ENCODE results near the gene NCAM1. TPM values are rescaled to one million over a fixed set of nuclear protein-coding genes. Genes with fewer than 3 reads are reported as not detected.
"Not testable (repeated sequence)": the region's sequence is repeated elsewhere in the genome, so short reads cannot be mapped to it uniquely, and the experiment has no call there.

NCAM1 gene
- total RNA-seq, 1 donor from 2014 or later: 76.7 TPM

GRCh38 chr11:113035708-113036107 lies 74.5 kb downstream of the NCAM1 start:
- no peaks in the 10 kb centered on the region for H3K9me3 Mint-ChIP-seq
- no peaks in the 10 kb centered on the region for H3K36me3 Mint-ChIP-seq (ENCODE audit: low read depth)
- DNase-seq (ENCODE audit: low read depth, low spot score): no peak
- no peak for TF ChIP-seq CTCF (conservative IDR thresholded peaks at IDR 0.05)
- no peaks in the 10 kb centered on the region for H3K27me3 Mint-ChIP-seq (ENCODE audit: low read depth)
- no peak overlapping the region for H3K27ac Mint-ChIP-seq (ENCODE audit: unreplicated experiment)
- H3K4me1 Mint-ChIP-seq: peaks cover 6% of the 10 kb centered on the region
- H3K4me3 Mint-ChIP-seq: no peak overlapping the region

GRCh38 chr11:113043698-113044097 lies 82.5 kb downstream of the NCAM1 start:
- peaks cover 14% of the 10 kb centered on the region for H3K36me3 Mint-ChIP-seq (ENCODE audit: low read depth)
- peaks cover 10% of the 10 kb centered on the region for H3K4me1 Mint-ChIP-seq
- no peak for DNase-seq (ENCODE audit: low read depth, low spot score)
- no peak for TF ChIP-seq CTCF (conservative IDR thresholded peaks at IDR 0.05)
- no peaks in the 10 kb centered on the region for H3K27me3 Mint-ChIP-seq (ENCODE audit: low read depth)
- no peak overlapping the region for H3K4me3 Mint-ChIP-seq
- H3K9me3 Mint-ChIP-seq: peaks cover 4% of the 10 kb centered on the region
- H3K27ac Mint-ChIP-seq (ENCODE audit: unreplicated experiment): no peak overlapping the region

- no peak for TF ChIP-seq CTCF (conservative IDR thresholded peaks at IDR 0.05)
- H3K9me3 Mint-ChIP-seq: peaks cover 4% of the 10 kb centered on the region
- H3K27me3 Mint-ChIP-seq (ENCODE audit: low read depth): no peaks in the 10 kb centered on the region
- H3K4me3 Mint-ChIP-seq: no peak overlapping the region
- peak overlapping the region; percentile 59 for H3K27ac Mint-ChIP-seq (ENCODE audit: unreplicated experiment)
- no peak for DNase-seq (ENCODE audit: low read depth, low spot score)
- peaks cover 10% of the 10 kb centered on the region for H3K4me1 Mint-ChIP-seq
- peaks cover 14% of the 10 kb centered on the region for H3K36me3 Mint-ChIP-seq (ENCODE audit: low read depth)
Observed at GRCh38 chr11:113045146-113045545, 83.9 kb downstream of the NCAM1 start.

GRCh38 chr11:113046866-113047265 lies 85.6 kb downstream of the NCAM1 start:
- DNase-seq (ENCODE audit: low read depth, low spot score): no peak
- no peak overlapping the region for H3K4me3 Mint-ChIP-seq
- no peak for TF ChIP-seq CTCF (conservative IDR thresholded peaks at IDR 0.05)
- H3K27me3 Mint-ChIP-seq (ENCODE audit: low read depth): no peaks in the 10 kb centered on the region
- H3K36me3 Mint-ChIP-seq (ENCODE audit: low read depth): peaks cover 16% of the 10 kb centered on the region
- peaks cover 4% of the 10 kb centered on the region for H3K9me3 Mint-ChIP-seq
- H3K27ac Mint-ChIP-seq (ENCODE audit: unreplicated experiment): no peak overlapping the region
- H3K4me1 Mint-ChIP-seq: peaks cover 6% of the 10 kb centered on the region

- peaks cover 4% of the 10 kb centered on the region for H3K9me3 Mint-ChIP-seq
- H3K36me3 Mint-ChIP-seq (ENCODE audit: low read depth): peaks cover 17% of the 10 kb centered on the region
- DNase-seq (ENCODE audit: low read depth, low spot score): no peak
- H3K27ac Mint-ChIP-seq (ENCODE audit: unreplicated experiment): no peak overlapping the region
- H3K27me3 Mint-ChIP-seq (ENCODE audit: low read depth): no peaks in the 10 kb centered on the region
- TF ChIP-seq CTCF (conservative IDR thresholded peaks at IDR 0.05): no peak
- H3K4me3 Mint-ChIP-seq: no peak overlapping the region
- H3K4me1 Mint-ChIP-seq: no peaks in the 10 kb centered on the region
Observed at GRCh38 chr11:113048820-113049768, 87.9 kb downstream of the NCAM1 start.

GRCh38 chr11:113053042-113053441 lies 91.8 kb downstream of the NCAM1 start:
- H3K27me3 Mint-ChIP-seq (ENCODE audit: low read depth); H3K4me1 Mint-ChIP-seq; H3K4me3 Mint-ChIP-seq; H3K9me3 Mint-ChIP-seq; DNase-seq (ENCODE audit: low read depth, low spot score); H3K27ac Mint-ChIP-seq (ENCODE audit: unreplicated experiment): not testable (repeated sequence)
- H3K36me3 Mint-ChIP-seq (ENCODE audit: low read depth): peaks cover 11% of the 10 kb centered on the region

Measured in neural crest cell (in vitro differentiated cells).